ENCODE measurements around the gene RASAL2. TPM values are rescaled to one million over a fixed set of nuclear protein-coding genes. Genes with fewer than 3 reads are reported as not detected.

RASAL2 gene
- total and polyA plus RNA-seq, 10 donors: 0.42 to 24.4 (median 14.6) TPM

DNA sequence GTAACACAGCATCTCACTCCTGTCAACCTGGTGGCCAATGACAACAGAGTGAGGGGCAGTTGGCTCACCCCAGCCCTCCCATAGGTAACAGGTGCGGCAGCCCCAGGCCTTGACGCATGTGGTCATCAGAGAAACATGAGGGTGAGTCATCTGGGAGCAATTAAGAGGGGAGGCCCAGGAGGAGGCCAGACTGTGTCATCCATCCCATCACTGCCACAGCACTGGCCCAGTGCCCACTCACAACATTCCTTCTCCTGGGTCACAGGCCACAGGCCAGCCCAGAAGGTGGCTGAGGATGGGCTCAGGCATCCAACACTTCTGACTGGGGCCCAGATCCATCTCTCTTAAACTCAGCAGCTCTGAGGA, 436.1 kb downstream of the RASAL2 start:
- TF ChIP-seq POLR2A (IDR thresholded peaks at IDR 0.05): no peak
- no peak for TF ChIP-seq CTCF (IDR thresholded peaks at IDR 0.05 in 8 of 11, conservative IDR thresholded peaks at IDR 0.05 in 3 of 11)
- TF ChIP-seq POLR2AphosphoS5 (IDR thresholded peaks at IDR 0.05): no peak
- Histone ChIP-seq H3K27me3 (replicated peaks in 1 of 7) (peaks cover 0 to 5% (median 0%) of the 10 kb centered on the region in 7 donors), H3K4me1 (peaks cover 0 to 10% (median 8%) of the 10 kb centered on the region in 6 donors), H3K36me3 (no peaks in the 10 kb centered on the region), H3K9me3 (no peaks in the 10 kb centered on the region), H3K4me3 (no peak overlapping the region), H3K27ac (no peak overlapping the region)
- DNase-seq: peak; percentile 55
- intact Hi-C loops (cut with DNase I; ENCODE audit: low total_unique reads): loop anchor here (10.0 kb wide), 1 partner anchor 845 kb away; no protein-coding TSS in a partner anchor
- 92 to 97% (median 94%) methylated on average over 2 of the region's 2 CpGs for WGBS, 5 donors

- Histone ChIP-seq H3K4me1 (peaks cover 0 to 10% (median 8%) of the 10 kb centered on the region in 6 donors), H3K27me3 (replicated peaks in 1 of 7) (peaks cover 0 to 5% (median 0%) of the 10 kb centered on the region in 7 donors), H3K27ac (no peak overlapping the region), H3K9me3 (no peaks in the 10 kb centered on the region), H3K4me3 (no peak overlapping the region), H3K36me3 (no peaks in the 10 kb centered on the region)
- TF ChIP-seq CTCF (IDR thresholded peaks at IDR 0.05 in 8 of 11, conservative IDR thresholded peaks at IDR 0.05 in 3 of 11): no peak
- TF ChIP-seq POLR2AphosphoS5 (IDR thresholded peaks at IDR 0.05): no peak
- TF ChIP-seq POLR2A (IDR thresholded peaks at IDR 0.05): no peak
- peak; percentile 18 for DNase-seq
- intact Hi-C loops (cut with DNase I; ENCODE audit: low total_unique reads): loop anchor here (10.0 kb wide), 1 partner anchor 844 kb away; no protein-coding TSS in a partner anchor
- WGBS, 5 donors: 91 to 93% (median 93%) methylated on average over 3 of the region's 3 CpGs
Observed at GRCh38 chr1:178530502-178530901, 436.6 kb downstream of the RASAL2 start.

GRCh38 chr1:178531887-178532286, 438.0 kb downstream of the RASAL2 start:
- intact Hi-C loops (cut with DNase I; ENCODE audit: low total_unique reads): loop anchor here (10.0 kb wide), 1 partner anchor 843 kb away; no protein-coding TSS in a partner anchor
- Histone ChIP-seq H3K4me3 (peak overlapping the region in 1 of 8 donors; percentile 13), H3K27me3 (replicated peaks in 1 of 7) (peaks cover 0 to 5% (median 0%) of the 10 kb centered on the region in 7 donors), H3K9me3 (no peaks in the 10 kb centered on the region), H3K4me1 (peaks cover 0 to 10% (median 8%) of the 10 kb centered on the region in 6 donors), H3K27ac (no peak overlapping the region), H3K36me3 (no peaks in the 10 kb centered on the region)
- WGBS, 5 donors: 51 to 71% (median 55%) methylated on average over 8 to 10 of the region's 10 CpGs
- TF ChIP-seq POLR2AphosphoS5 (IDR thresholded peaks at IDR 0.05) (no peak), POLR2A (IDR thresholded peaks at IDR 0.05) (no peak), CTCF (IDR thresholded peaks at IDR 0.05 in 8 of 11, conservative IDR thresholded peaks at IDR 0.05 in 3 of 11) (no peak)
- peak; percentile 65 for DNase-seq

DNA sequence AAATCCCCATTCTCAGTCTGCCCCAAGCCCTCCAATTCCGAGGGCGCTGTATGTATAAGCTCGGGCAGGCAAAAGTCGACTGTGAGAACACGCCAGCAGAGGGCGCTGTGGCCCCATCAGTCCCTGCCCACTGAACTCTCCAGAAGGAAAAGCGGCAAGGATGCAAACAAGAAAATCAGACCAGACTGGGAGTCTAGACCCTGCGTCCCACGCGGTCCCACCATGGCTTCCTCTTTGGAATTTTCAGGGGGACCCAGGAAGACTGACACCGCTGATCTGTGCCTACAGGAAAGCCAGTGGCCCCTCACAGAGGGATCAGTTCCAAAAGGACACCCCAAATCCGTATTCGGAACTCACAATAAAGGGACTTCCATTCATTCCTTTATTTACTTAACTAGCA, 438.5 kb downstream of the RASAL2 start:
- TF ChIP-seq CTCF (IDR thresholded peaks at IDR 0.05 in 8 of 11, conservative IDR thresholded peaks at IDR 0.05 in 3 of 11) (peak; percentile 71 to 92 (median 85)), POLR2AphosphoS5 (IDR thresholded peaks at IDR 0.05) (peak in 1 of 3 donors; percentile 18), POLR2A (IDR thresholded peaks at IDR 0.05) (no peak)
- intact Hi-C loops (cut with DNase I; ENCODE audit: low total_unique reads): loop anchor here (10.0 kb wide), 1 partner anchor 842 kb away; no protein-coding TSS in a partner anchor
- H3K27ac ChIP-seq: no peak overlapping the region
- DNase-seq: peak; percentile 93
- H3K4me3 ChIP-seq: peak overlapping the region in 1 of 8 donors; percentile 13
- peaks cover 0 to 10% (median 8%) of the 10 kb centered on the region in 6 donors for H3K4me1 ChIP-seq
- no peaks in the 10 kb centered on the region for H3K9me3 ChIP-seq
- peaks cover 0 to 5% (median 0%) of the 10 kb centered on the region in 7 donors for H3K27me3 ChIP-seq (replicated peaks in 1 of 7)
- 17 to 22% (median 18%) methylated on average over 11 to 13 of the region's 13 CpGs for WGBS, 5 donors
- H3K36me3 ChIP-seq: no peaks in the 10 kb centered on the region

All from spleen (tissue), 11 donors.